Psoas muscle (tissue), 8 donors: ENCODE measurements around the gene DPP9. TPM values are rescaled to one million over a fixed set of nuclear protein-coding genes. Genes with fewer than 3 reads are reported as not detected.

ENCODE experiments used
- ATAC-seq, 4 donors: fragments of 200-7000 bp; cut with Tn5 transposase; one replicate each; pipeline ENCODE4 v1.9.1; 2020; ENCODE audit warnings: moderate library complexity in 3 of 4, mild to moderate bottlenecking in 2 of 4
- DNase-seq, 2 donors: peaks; one replicate each; pipeline ENCODE4 v3.0.0-alpha.2; 2020
- H3K27ac ChIP-seq: fragments of 200-600 bp; one replicate; pipeline ENCODE4 v1.8.0; 2022
- H3K27me3 ChIP-seq, 3 donors: fragments of 200-600 bp in 1 of 3; one replicate each; pipeline versions ENCODE4 v1.6.1 to v1.8.0; 2013 to 2022; ENCODE audit warnings: low read length in 2 of 3, mild to moderate bottlenecking in 2 of 3, moderate library complexity in 1 of 3; ENCODE audit not compliant: insufficient read depth in 3 of 3
- H3K36me3 ChIP-seq, 2 donors: fragments of 200-600 bp in 1 of 2; one replicate each; pipeline versions ENCODE4 v1.6.1 to v1.8.0; 2013 to 2022; ENCODE audit warnings: low read depth in 1 of 2, mild to moderate bottlenecking in 1 of 2, moderate library complexity in 1 of 2; ENCODE audit not compliant: insufficient read depth in 1 of 2
- H3K4me1 ChIP-seq: fragments of 200-600 bp; one replicate; pipeline ENCODE4 v1.8.0; 2022
- H3K4me3 ChIP-seq: fragments of 200-600 bp; one replicate; pipeline ENCODE4 v1.8.0; 2022; ENCODE audit warnings: mild to moderate bottlenecking
- H3K9me3 ChIP-seq: fragments of 200-600 bp; one replicate; pipeline ENCODE4 v1.8.0; 2022
- WGBS, 3 donors: extraction: QIAGEN DNeasy Blood & Tissue Kit; methylation state at CpG; one replicate each; pipeline versions ENCODE4 v1.1.6 to v1.1.7; 2013; 5-methylcytosine and 5-hydroxymethylcytosine counted together
- intact Hi-C, 2 donors: fragments of 100-400 bp; cut with DNase I; formaldehyde crosslinking; loops; one replicate each; pipeline versions ENCODE4 v1.11.0 to v1.14.2; 2022
- polyA plus RNA-seq, 3 donors: library from polyadenylated mRNA; stranded (reverse); fragments of 200-250 nt; gene quantifications; one replicate each; pipeline ENCODE4 v1.2.3, GENCODE V29; 2013
- total RNA-seq, 4 donors: library from RNA; stranded (reverse); fragmentation: NEBNext Ultra II Directional in 2 of 4; extraction: Animal tissue kit (Norgen Biotek cat#: 25700) in 2 of 4; gene quantifications; one replicate each; pipeline versions ENCODE4 v1.2.1 to v1.2.4, GENCODE V29; 2021 to 2023
- TF ChIP-seq, protein P1 (sequence below): fragments of 200-600 bp; IDR thresholded peaks from one replicate; pipeline ENCODE4 v1.8.0; 2022; ENCODE audit warnings: antibody characterized with exemption
- donor health status: healthy with polysubstance abuse.
- donor health status: DM: no; HTN: no; CAD: no; lungs with moderate emphysema.
- donor health status: Bipolar disorder and iron deficiency.
- donor health status: healthy.
- donor health status: DM: yes; HTN: yes; CAD: no.
- donor health status: DM: no; HTN: no; CAD: no.
- donor health status: DM: no; HTN: no; CAD: no.
- donor health status: DM: yes; HTN: yes; CAD: no.

Gene DPP9
- total and polyA plus RNA-seq, 7 donors = 55.9 to 138 (median 90.3) TPM

DNA sequence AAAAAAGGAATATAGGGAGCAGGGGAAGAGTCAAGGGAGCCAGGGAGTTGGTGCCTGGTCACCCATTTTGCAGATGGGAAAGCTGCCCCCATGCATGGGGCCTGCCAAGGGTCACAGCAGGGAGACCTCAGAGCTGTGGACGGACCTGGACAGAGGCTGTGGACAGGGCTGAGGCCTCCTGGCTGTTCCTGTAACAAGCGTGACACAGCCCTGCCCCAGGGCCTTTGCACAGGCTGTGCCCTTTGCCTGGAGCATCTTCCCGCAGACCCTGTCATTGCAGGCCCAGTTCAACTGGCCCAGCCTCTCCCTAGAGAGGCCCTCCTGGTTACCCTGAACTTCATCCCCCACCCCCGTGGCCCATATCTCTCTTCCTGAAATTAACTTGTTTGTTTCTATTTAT, 77.9 kb downstream of the DPP9 start:
- Histone ChIP-seq H3K4me1 (peaks cover 11% of the 10 kb centered on the region), H3K27me3 (no peaks in the 10 kb centered on the region), H3K27ac (no peak overlapping the region), H3K9me3 (no peaks in the 10 kb centered on the region), H3K36me3 (no peaks in the 10 kb centered on the region), H3K4me3 (no peak overlapping the region)
- no peak for ATAC-seq
- TF ChIP-seq, protein P1, sequence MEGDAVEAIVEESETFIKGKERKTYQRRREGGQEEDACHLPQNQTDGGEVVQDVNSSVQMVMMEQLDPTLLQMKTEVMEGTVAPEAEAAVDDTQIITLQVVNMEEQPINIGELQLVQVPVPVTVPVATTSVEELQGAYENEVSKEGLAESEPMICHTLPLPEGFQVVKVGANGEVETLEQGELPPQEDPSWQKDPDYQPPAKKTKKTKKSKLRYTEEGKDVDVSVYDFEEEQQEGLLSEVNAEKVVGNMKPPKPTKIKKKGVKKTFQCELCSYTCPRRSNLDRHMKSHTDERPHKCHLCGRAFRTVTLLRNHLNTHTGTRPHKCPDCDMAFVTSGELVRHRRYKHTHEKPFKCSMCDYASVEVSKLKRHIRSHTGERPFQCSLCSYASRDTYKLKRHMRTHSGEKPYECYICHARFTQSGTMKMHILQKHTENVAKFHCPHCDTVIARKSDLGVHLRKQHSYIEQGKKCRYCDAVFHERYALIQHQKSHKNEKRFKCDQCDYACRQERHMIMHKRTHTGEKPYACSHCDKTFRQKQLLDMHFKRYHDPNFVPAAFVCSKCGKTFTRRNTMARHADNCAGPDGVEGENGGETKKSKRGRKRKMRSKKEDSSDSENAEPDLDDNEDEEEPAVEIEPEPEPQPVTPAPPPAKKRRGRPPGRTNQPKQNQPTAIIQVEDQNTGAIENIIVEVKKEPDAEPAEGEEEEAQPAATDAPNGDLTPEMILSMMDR = no peak
- WGBS, 3 donors = 72 to 90% (median 87%) methylated on average over 4 of the region's 4 CpGs
- intact Hi-C loops = no loop called here
- no peak for DNase-seq

DNA sequence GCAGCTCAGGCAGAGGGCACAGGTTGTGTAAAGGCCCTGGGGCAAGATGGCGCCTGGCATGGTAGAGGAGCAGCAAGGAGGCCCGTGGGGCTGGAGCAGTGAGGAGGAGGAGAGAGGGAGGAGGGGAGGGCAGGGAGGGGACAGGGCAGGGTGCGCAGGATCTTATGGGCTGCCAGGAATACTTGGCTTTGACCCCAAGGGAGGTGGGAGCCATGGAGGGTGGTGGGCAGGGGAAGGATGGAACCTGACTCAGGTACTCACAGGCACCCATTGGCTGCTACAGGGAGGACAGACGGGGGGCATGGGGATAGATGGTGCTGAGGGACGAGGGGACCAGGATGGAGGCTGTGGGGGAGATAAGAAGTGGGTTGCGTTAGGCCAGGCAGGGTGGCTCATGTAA, 81.0 kb downstream of the DPP9 start:
- TF ChIP-seq, protein P1 = no peak

GRCh38 chr19:4641132-4641531, 82.5 kb downstream of the DPP9 start:
- Histone ChIP-seq H3K27me3 (no peaks in the 10 kb centered on the region), H3K36me3 (no peaks in the 10 kb centered on the region), H3K4me1 (peaks cover 10% of the 10 kb centered on the region), H3K27ac (no peak overlapping the region), H3K9me3 (no peaks in the 10 kb centered on the region), H3K4me3 (peak overlapping the region; percentile 85)
- DNase-seq = no peak
- TF ChIP-seq, protein P1 = no peak
- intact Hi-C loops = no loop called here
- no peak for ATAC-seq
- WGBS, 3 donors = 74 to 78% (median 77%) methylated on average over 14 of the region's 14 CpGs

More for the DNA sequence above, 81.0 kb downstream of the DPP9 start:
- Histone ChIP-seq H3K4me3 (no peak overlapping the region), H3K27ac (no peak overlapping the region), H3K36me3 (no peaks in the 10 kb centered on the region), H3K27me3 (no peaks in the 10 kb centered on the region), H3K4me1 (peaks cover 4% of the 10 kb centered on the region), H3K9me3 (no peaks in the 10 kb centered on the region)
- intact Hi-C loops = no loop called here
- no peak for ATAC-seq
- 67 to 80% (median 79%) methylated on average over 6 of the region's 6 CpGs for WGBS, 3 donors
- DNase-seq = no peak

- no peaks in the 10 kb centered on the region for H3K36me3 ChIP-seq
- no peaks in the 10 kb centered on the region for H3K9me3 ChIP-seq
- no peak overlapping the region for H3K27ac ChIP-seq
- DNase-seq (peak in 1 of 2 donors; percentile 28), ATAC-seq (no peak)
- no peaks in the 10 kb centered on the region for H3K27me3 ChIP-seq
- TF ChIP-seq, protein P1 = no peak
- H3K4me1 ChIP-seq = peaks cover 10% of the 10 kb centered on the region
- 60 to 70% (median 70%) methylated on average over 17 of the region's 17 CpGs for WGBS, 3 donors
- peak overlapping the region; percentile 85 for H3K4me3 ChIP-seq
- intact Hi-C loops = no loop called here
These were observed 83.2 kb downstream of the DPP9 start for GRCh38 chr19:4640247-4641000.
